Measurements from ENCODE around the gene ZNRF3. TPM values are rescaled to one million over a fixed set of nuclear protein-coding genes. Genes with fewer than 3 reads are reported as not detected.

The ZNRF3 gene
- total RNA-seq, 4 donors from 2014 or later, result 10.4 to 18.0 (median 14.2) TPM

DNA sequence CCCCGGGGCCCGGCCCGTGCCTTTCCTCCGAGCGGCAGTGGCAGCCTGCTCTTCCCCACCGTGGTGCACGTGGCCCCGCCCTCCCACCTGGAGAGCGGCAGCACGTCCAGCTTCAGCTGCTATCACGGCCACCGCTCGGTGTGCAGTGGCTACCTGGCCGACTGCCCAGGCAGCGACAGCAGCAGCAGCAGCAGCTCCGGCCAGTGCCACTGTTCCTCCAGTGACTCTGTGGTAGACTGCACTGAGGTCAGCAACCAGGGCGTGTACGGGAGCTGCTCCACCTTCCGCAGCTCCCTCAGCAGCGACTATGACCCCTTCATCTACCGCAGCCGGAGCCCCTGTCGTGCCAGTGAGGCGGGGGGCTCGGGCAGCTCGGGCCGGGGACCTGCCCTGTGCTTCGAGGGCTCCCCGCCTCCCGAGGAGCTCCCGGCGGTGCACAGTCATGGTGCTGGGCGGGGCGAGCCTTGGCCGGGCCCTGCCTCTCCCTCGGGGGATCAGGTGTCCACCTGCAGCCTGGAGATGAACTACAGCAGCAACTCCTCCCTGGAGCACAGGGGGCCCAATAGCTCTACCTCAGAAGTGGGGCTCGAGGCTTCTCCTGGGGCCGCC, 166.4 kb downstream of the ZNRF3 start:
- peaks cover 29 to 43% of the 10 kb centered on the region in 2 donors for H3K36me3 ChIP-seq
- no peak for DNase-seq

DNA sequence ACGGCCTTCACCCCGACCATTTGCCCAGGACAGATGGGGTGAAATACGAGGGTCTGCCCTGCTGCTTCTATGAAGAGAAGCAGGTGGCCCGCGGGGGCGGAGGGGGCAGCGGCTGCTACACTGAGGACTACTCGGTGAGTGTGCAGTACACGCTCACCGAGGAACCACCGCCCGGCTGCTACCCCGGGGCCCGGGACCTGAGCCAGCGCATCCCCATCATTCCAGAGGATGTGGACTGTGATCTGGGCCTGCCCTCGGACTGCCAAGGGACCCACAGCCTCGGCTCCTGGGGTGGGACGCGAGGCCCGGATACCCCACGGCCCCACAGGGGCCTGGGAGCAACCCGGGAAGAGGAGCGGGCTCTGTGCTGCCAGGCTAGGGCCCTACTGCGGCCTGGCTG, 167.1 kb downstream of the ZNRF3 start:
- no peak overlapping the region for H3K4me3 ChIP-seq (replicated peaks in 1 of 3)
- intact Hi-C loops (cut with DNase I), result loop anchor here (10.0 kb wide), 1 partner anchor 194 kb away; no protein-coding TSS in a partner anchor
- DNase-seq, result no peak
- no peak overlapping the region for H3K27ac ChIP-seq
- no peaks in the 10 kb centered on the region for H3K9me3 ChIP-seq
- TF ChIP-seq POLR2A (IDR thresholded peaks at IDR 0.05), result no peak
- TF ChIP-seq, protein P1, sequence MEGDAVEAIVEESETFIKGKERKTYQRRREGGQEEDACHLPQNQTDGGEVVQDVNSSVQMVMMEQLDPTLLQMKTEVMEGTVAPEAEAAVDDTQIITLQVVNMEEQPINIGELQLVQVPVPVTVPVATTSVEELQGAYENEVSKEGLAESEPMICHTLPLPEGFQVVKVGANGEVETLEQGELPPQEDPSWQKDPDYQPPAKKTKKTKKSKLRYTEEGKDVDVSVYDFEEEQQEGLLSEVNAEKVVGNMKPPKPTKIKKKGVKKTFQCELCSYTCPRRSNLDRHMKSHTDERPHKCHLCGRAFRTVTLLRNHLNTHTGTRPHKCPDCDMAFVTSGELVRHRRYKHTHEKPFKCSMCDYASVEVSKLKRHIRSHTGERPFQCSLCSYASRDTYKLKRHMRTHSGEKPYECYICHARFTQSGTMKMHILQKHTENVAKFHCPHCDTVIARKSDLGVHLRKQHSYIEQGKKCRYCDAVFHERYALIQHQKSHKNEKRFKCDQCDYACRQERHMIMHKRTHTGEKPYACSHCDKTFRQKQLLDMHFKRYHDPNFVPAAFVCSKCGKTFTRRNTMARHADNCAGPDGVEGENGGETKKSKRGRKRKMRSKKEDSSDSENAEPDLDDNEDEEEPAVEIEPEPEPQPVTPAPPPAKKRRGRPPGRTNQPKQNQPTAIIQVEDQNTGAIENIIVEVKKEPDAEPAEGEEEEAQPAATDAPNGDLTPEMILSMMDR (IDR thresholded peaks at IDR 0.05), result no peak
- H3K27me3 ChIP-seq, result no peaks in the 10 kb centered on the region
- 93 to 98% methylated on average over 3 to 8 of the region's 24 CpGs for WGBS, 2 donors
- no peaks in the 10 kb centered on the region for H3K4me1 ChIP-seq
- H3K36me3 ChIP-seq, result peaks cover 29 to 43% of the 10 kb centered on the region in 2 donors

More for the DNA sequence above, 166.4 kb downstream of the ZNRF3 start:
- Histone ChIP-seq H3K27ac (no peak overlapping the region), H3K4me1 (no peaks in the 10 kb centered on the region), H3K27me3 (no peaks in the 10 kb centered on the region), H3K4me3 (replicated peaks in 1 of 3) (no peak overlapping the region), H3K9me3 (no peaks in the 10 kb centered on the region)
- intact Hi-C loops (cut with DNase I), result loop anchor here (10.0 kb wide), 3 partner anchors 195 to 1005 kb away; no protein-coding TSS in a partner anchor
- WGBS, 2 donors, result 92 to 95% methylated on average over 19 of the region's 38 CpGs
- TF ChIP-seq POLR2A (IDR thresholded peaks at IDR 0.05), result no peak
- TF ChIP-seq, protein P1 (IDR thresholded peaks at IDR 0.05), result no peak

DNA sequence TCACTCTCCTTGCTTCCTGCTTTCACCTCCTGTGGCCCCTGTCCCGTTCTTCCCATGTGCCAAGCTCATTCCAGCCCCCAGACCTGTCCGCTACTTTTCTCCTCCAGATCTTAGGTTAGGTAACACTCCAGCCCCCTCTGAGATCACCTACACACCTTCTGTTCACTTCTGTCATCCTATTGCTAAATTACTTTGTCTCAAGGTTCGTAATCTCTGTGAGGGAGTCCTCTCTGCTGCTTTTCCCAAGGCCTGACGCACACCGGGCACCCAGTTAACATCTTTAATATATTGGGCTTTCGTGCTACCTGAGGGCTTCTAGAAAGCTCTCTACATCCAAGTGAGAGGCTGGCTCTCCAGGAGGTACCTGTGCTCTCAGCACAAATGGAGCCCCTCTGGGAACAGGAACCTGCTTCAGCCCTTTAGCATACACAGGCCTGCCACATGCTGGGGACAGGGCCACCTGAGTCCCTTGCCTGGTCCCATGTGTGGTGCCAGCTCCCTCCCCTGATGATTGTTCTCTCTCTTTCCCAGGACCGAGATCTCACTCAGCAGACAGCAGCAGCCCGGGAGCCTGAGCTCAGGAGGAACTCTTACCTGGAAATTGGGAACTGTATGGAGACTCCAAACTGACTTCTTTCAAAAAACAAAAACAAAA, 169.8 kb downstream of the ZNRF3 start:
- WGBS, 2 donors, result 92 to 98% methylated on average over 8 of the region's 8 CpGs
- H3K9me3 ChIP-seq, result no peaks in the 10 kb centered on the region
- no peaks in the 10 kb centered on the region for H3K4me1 ChIP-seq
- H3K27me3 ChIP-seq, result no peaks in the 10 kb centered on the region
- H3K36me3 ChIP-seq, result peaks cover 24 to 31% of the 10 kb centered on the region in 2 donors
- intact Hi-C loops (cut with DNase I), result loop anchor here (10.0 kb wide), 1 partner anchor 192 kb away; no protein-coding TSS in a partner anchor
- TF ChIP-seq POLR2A (IDR thresholded peaks at IDR 0.05), result no peak
- TF ChIP-seq, protein P1 (IDR thresholded peaks at IDR 0.05), result no peak
- no peak overlapping the region for H3K4me3 ChIP-seq (replicated peaks in 1 of 3)
- H3K27ac ChIP-seq, result no peak overlapping the region
- no peak for DNase-seq

DNA sequence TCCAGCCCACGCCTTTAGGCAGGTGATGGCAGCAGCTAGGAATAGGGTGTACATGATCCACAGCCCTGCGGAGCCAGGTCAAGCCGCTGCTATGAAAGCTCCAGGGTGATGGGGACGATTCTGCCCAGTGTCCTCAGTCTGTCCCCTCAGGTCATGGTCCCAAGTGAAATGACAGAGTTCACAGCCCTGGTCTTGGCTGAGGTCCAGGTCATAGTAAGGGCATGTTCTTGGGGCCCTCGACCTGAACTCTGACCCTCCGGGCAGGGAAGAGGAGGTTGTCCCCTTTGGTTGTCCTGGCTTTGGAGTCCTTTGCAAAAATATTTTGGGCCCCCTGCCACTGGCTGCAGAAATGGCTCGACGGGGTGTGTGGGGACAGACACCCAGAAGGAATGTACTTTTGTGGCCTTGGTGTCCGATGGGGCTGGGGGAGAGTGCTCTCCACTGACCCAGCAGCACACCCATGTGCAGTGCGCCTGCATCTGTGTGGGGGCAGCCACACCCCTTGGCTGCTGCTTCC, 170.9 kb downstream of the ZNRF3 start:
- Histone ChIP-seq H3K9me3 (no peaks in the 10 kb centered on the region), H3K4me1 (no peaks in the 10 kb centered on the region), H3K36me3 (peaks cover 14 to 20% of the 10 kb centered on the region in 2 donors), H3K4me3 (replicated peaks in 1 of 3) (no peak overlapping the region), H3K27ac (no peak overlapping the region), H3K27me3 (no peaks in the 10 kb centered on the region)
- intact Hi-C loops (cut with DNase I), result loop anchor here (10.0 kb wide), 1 partner anchor 190 kb away; no protein-coding TSS in a partner anchor
- WGBS, 2 donors, result 81 to 87% methylated on average over 5 to 10 of the region's 10 CpGs
- TF ChIP-seq, protein P1 (IDR thresholded peaks at IDR 0.05), result no peak
- TF ChIP-seq POLR2A (IDR thresholded peaks at IDR 0.05), result no peak
- no peak for DNase-seq
